GM23248 (cell line): ENCODE results near the gene PPP4C.

ENCODE experiments used
- EZH2 ChIP-seq: fragments of 200-600 bp; sonication (generic); IDR thresholded peaks from 2 replicates; pipeline ENCODE4 v1.6.1; 2018; ENCODE audit warnings: antibody characterized with exemption, mild to moderate bottlenecking; ENCODE audit not compliant: insufficient read depth, poor library complexity, severe bottlenecking
- EZH2phosphoT487 ChIP-seq: fragments of 200-600 bp; sonication (generic); IDR thresholded peaks from 2 replicates; pipeline ENCODE4 v1.6.1; 2018; ENCODE audit warnings: antibody characterized with exemption, moderate library complexity, mild to moderate bottlenecking, low read depth; ENCODE audit not compliant: insufficient read depth

GRCh38 chr16:30069611-30070462 is 6.0 kb upstream of the PPP4C start:
- TF ChIP-seq EZH2 (no peak), EZH2phosphoT487 (no peak)
